Naive B cell (primary cell): ENCODE results near the gene MED12L. TPM values are rescaled to one million over a fixed set of nuclear protein-coding genes. Genes with fewer than 3 reads are reported as not detected.
A peak's percentile ranks its signal among the peaks of the same experiment; 100 is the strongest.

ENCODE experiments used
- ATAC-seq, 2 donors: fragments of 150-1000 bp; cut with Tn5 transposase; 2 replicates each; pipeline ENCODE4 v1.10.0; 2021; ENCODE audit warnings: low read depth in 2 of 2, mild to moderate bottlenecking in 2 of 2, moderate library complexity in 2 of 2
- DNase-seq: peaks from one replicate; pipeline ENCODE4 v3.0.0; 2022
- H3K27ac Mint-ChIP-seq, 6 donors: one replicate each; pipeline ENCODE4 v1.8.0; 2020 to 2022; ENCODE audit warnings: mild to moderate bottlenecking in 6 of 6, mixed read lengths in 6 of 6, moderate library complexity in 5 of 6, inconsistent platforms in 2 of 6
- H3K27me3 Mint-ChIP-seq, 3 donors: one replicate each; pipeline ENCODE4 v1.8.0; 2021 to 2022; ENCODE audit warnings: mixed read lengths in 3 of 3, mild to moderate bottlenecking in 1 of 3
- H3K36me3 Mint-ChIP-seq, 2 donors: one replicate each; pipeline ENCODE4 v1.8.0; 2020 to 2022; ENCODE audit warnings: mixed read lengths in 2 of 2, inconsistent platforms in 1 of 2, mild to moderate bottlenecking in 1 of 2
- H3K4me1 Mint-ChIP-seq, 3 donors: one replicate each; pipeline ENCODE4 v1.8.0; 2020 to 2022; ENCODE audit warnings: mixed read lengths in 3 of 3, inconsistent platforms in 1 of 3, mild to moderate bottlenecking in 1 of 3, moderate library complexity in 1 of 3
- H3K4me3 Mint-ChIP-seq, 8 donors: one replicate each; pipeline ENCODE4 v1.8.0; 2020 to 2022; ENCODE audit warnings: mild to moderate bottlenecking in 8 of 8, mixed read lengths in 8 of 8, moderate library complexity in 8 of 8, inconsistent platforms in 2 of 8
- H3K9me3 Mint-ChIP-seq, 7 donors: one replicate each; pipeline ENCODE4 v1.8.0; 2020 to 2022; ENCODE audit warnings: mixed read lengths in 7 of 7, mild to moderate bottlenecking in 5 of 7, inconsistent platforms in 2 of 7, moderate library complexity in 1 of 7
- polyA plus RNA-seq, 6 donors: library from polyadenylated mRNA; unstranded; fragments of 300-500 nt; fragmentation: Illumina TruSeq; gene quantifications; one replicate each; pipeline ENCODE4 v1.2.3, GENCODE V29; 2021; ENCODE audit warnings: low read depth in 6 of 6

MED12L gene
- polyA plus RNA-seq, 6 donors from 2014 or later, result 0.22 to 0.23 TPM; not detected in 4

DNA sequence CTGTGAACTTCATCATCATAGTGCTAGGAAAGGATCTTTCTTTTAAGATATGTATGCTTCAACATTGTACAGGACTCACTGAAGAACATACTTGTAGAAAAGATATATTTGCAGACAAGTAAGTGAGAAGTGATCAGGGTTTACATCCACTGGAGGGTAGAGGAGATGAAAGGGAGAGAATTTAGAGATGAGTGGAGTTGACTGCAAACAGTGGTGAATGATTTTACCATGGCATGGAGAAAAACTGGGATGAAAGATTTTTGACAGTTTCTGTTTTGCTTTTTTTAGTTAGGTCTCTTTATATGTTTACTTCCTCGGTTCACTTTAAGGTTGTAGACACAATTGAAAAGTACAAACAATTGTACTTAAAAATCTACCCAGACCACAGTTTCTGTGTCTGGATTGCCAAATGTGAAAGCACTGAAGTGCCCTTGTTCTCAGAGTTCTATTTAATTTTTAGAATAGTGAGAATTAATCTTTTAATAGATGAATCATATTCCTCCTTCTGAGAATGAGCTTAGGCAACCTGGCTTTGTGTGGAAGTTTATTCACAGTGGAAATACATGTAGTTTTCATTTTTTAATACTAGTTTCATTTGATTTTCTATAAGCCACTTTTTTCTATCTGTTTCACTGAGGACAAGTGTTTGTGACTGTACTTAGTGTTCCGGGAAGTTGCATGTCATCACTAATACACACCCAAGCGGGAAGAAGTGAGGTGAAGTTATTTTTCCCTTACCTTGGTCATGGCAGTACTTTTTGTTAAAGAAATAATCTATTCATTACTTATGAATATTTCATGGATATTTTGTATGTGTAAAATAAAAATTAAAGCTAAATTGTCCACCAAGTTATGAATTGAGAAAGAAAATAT is 119.3 kb downstream of the MED12L start:
- Mint-ChIP-seq H3K9me3 (no peaks in the 10 kb centered on the region), H3K27ac (no peak overlapping the region), H3K36me3 (peaks cover 0 to under 1% of the 10 kb centered on the region in 2 donors), H3K4me1 (peaks cover 0 to 5% (median 0%) of the 10 kb centered on the region in 3 donors), H3K4me3 (no peak overlapping the region), H3K27me3 (no peaks in the 10 kb centered on the region)
- ATAC-seq (no peak), DNase-seq (no peak)

DNA sequence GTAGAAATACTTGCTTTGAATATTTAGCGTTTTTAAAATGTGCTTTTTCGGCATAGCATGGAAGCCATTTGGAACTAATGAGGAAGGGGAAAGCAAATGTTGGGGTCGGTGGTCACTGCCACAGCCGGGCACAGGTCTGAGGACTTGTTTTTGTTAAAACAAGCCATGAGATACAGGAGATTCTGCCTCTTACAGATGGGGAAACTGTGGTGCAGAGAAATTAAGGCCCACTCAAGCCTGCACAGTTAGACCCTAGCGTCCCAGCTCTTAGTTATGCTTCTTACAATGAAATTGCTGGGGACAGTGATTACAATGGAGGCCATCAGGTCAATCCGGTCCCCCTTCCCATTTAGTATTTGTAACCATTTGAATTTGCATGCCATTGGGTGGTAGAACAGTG is 120.0 kb downstream of the MED12L start:
- Mint-ChIP-seq H3K9me3 (no peaks in the 10 kb centered on the region), H3K4me3 (no peak overlapping the region), H3K27me3 (no peaks in the 10 kb centered on the region), H3K27ac (no peak overlapping the region), H3K36me3 (no peaks in the 10 kb centered on the region), H3K4me1 (peaks cover 0 to 11% (median 4%) of the 10 kb centered on the region in 3 donors)
- ATAC-seq (no peak), DNase-seq (no peak)

DNA sequence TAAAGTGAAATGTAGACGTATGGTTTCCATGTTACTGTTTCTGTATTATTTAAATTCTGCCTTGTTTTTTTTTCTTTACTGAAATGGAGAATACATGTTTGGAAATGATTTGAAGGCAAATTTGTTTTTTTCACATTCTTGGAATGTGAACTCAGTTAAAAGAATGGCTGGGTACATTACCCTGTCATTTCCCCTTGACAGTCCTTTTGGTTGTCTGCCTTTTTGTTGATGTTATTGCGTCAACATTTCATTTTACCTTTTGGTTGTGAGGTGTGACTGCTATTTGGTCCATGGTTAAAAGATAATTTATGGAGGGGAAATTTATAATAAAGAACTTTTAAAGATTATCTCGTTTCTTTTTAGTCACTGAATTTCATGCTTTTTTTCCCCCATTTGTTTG is 120.7 kb downstream of the MED12L start:
- Mint-ChIP-seq H3K9me3 (no peaks in the 10 kb centered on the region), H3K4me3 (no peak overlapping the region), H3K36me3 (no peaks in the 10 kb centered on the region), H3K4me1 (peaks cover 0 to 18% (median 11%) of the 10 kb centered on the region in 3 donors), H3K27me3 (no peaks in the 10 kb centered on the region), H3K27ac (no peak overlapping the region)
- ATAC-seq, result no peak
- DNase-seq, result no peak

DNA sequence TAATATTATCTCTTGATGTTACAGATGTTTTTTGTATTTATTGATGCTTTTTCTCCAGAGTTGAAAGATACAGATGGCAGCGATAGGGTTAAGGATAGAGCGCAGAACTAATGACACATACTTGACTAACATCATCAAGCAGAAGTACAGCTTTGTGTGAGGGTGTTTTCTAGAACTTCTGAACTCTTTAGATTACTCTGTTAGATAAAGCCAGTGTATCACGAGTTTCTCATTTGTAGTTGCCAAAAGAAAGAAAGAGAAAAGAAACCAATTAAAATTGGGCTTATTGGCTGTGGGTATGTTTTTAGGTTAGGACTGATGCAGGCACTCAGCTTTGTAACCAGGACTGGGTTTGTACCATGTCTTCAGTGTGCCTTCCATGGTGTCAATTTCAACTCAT is 124.2 kb downstream of the MED12L start:
- ATAC-seq, result no peak
- H3K4me3 Mint-ChIP-seq, result no peak overlapping the region
- no peaks in the 10 kb centered on the region for H3K36me3 Mint-ChIP-seq
- peak overlapping the region in 2 of 6 donors; percentile 40 to 65 for H3K27ac Mint-ChIP-seq
- no peak for DNase-seq
- H3K27me3 Mint-ChIP-seq, result no peaks in the 10 kb centered on the region
- peaks cover 0 to 16% (median 12%) of the 10 kb centered on the region in 3 donors for H3K4me1 Mint-ChIP-seq
- no peaks in the 10 kb centered on the region for H3K9me3 Mint-ChIP-seq

DNA sequence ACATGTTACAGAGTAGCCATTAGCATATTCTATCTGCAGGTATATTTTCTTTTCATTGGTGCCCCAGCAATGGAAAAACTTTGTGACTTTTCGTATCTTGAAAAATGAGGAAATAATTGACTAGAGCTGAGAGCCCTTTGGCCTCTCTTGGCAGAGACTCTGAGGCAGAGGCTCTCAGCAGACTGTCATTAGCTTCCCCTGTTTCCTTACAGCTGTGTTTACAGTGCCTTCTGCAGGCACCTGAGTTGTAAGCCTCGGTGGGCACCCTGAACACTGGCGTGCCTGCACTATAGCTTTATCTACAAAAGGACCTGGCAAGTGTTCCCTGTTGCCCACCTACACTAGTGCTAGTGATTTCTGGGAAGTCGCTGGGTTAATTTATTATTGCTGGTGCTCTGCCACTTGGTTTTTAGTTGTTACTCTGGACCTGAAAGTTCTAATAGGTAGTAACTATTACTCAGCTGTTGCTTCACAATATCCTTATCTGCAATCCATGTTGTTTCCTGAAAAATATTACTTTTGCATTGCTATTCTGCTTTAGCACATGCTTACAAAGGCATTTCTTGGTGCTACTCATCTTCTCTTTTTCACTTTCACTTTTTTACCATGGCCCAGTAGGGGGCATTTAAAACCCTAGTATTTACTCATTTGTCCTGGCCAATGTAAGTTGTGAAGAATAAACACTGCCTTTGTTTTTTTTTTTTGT is 125.4 kb downstream of the MED12L start:
- ATAC-seq, result peak; percentile 42 to 64
- H3K9me3 Mint-ChIP-seq, result no peaks in the 10 kb centered on the region
- no peaks in the 10 kb centered on the region for H3K27me3 Mint-ChIP-seq
- peaks cover 0 to 15% (median 12%) of the 10 kb centered on the region in 3 donors for H3K4me1 Mint-ChIP-seq
- peak overlapping the region in 2 of 6 donors; percentile 39 to 70 for H3K27ac Mint-ChIP-seq
- no peaks in the 10 kb centered on the region for H3K36me3 Mint-ChIP-seq
- peak overlapping the region in 6 of 8 donors; percentile 10 to 51 (median 42) for H3K4me3 Mint-ChIP-seq
- no peak for DNase-seq

DNA sequence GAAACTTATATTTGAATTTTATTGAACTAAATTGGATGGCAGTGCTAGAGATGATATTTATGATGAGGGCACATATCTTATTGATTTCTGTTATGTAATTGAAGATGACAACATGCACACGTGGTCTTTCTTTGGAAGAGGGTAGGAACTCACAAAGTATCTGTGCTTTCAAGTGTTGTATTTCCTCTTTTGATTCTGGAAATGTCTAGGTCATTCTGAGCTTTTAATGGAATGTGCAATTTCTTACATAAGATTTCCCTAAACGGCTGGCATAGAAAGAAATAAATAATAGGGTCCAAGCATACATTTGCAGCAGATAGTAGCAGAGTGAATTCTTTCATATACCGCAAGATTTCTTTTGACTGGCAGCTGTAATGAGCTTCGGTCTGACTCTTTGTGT is 127.7 kb downstream of the MED12L start:
- H3K27me3 Mint-ChIP-seq, result no peaks in the 10 kb centered on the region
- no peak for DNase-seq
- peaks cover 0 to 15% (median 12%) of the 10 kb centered on the region in 3 donors for H3K4me1 Mint-ChIP-seq
- no peaks in the 10 kb centered on the region for H3K9me3 Mint-ChIP-seq
- no peak overlapping the region for H3K27ac Mint-ChIP-seq
- peaks cover 0 to 5% of the 10 kb centered on the region in 2 donors for H3K36me3 Mint-ChIP-seq
- H3K4me3 Mint-ChIP-seq, result no peak overlapping the region
- no peak for ATAC-seq

DNA sequence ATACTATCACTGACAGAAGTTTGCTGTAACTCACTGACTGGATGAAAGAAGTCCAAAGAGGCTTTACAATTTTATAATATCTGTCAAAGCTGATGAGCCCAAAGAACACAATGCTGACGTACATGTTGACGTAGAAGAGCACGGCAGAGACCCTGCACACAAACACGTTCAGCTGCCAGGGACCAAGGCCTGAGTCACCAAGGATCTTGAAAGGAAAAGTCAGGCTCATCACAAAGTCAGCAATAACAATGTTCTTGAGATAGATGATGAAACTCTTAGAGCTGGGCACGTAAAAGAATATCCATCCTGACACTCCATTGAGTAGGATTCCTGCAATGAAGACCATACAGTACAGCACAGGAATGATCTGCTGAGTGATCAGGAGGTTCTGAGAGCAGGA is 128.4 kb downstream of the MED12L start:
- Mint-ChIP-seq H3K27me3 (no peaks in the 10 kb centered on the region), H3K27ac (peak overlapping the region in 5 of 6 donors; percentile 11 to 61 (median 21)), H3K4me3 (no peak overlapping the region), H3K36me3 (peaks cover 0 to 5% of the 10 kb centered on the region in 2 donors), H3K4me1 (peaks cover 0 to 15% (median 12%) of the 10 kb centered on the region in 3 donors), H3K9me3 (no peaks in the 10 kb centered on the region)
- DNase-seq (no peak), ATAC-seq (no peak)

DNA sequence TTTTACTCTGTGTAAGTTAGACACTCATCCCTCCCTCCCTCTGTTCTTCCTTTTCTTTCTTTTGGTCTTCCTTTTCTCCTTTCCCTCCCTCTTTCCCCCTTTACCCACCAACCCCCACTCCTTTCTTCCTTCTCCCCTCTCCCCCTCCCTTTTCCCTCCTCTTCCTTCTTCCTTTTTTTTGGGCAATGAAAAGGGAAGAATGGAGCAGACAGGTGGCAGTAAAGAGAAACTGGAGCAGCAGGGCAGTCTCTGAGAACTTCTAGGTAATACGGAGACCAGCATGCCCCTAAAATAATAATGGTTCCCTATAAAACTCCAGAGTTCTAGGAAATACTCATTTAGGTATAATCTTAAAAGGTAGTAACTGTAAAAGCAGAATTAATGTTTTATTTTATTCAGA is 129.0 kb downstream of the MED12L start:
- Mint-ChIP-seq H3K36me3 (peaks cover 0 to 5% of the 10 kb centered on the region in 2 donors), H3K27ac (peak overlapping the region in 2 of 6 donors; percentile 41 to 76), H3K9me3 (no peaks in the 10 kb centered on the region), H3K27me3 (no peaks in the 10 kb centered on the region), H3K4me3 (no peak overlapping the region), H3K4me1 (peaks cover 0 to 15% (median 12%) of the 10 kb centered on the region in 3 donors)
- no peak for DNase-seq
- no peak for ATAC-seq

DNA sequence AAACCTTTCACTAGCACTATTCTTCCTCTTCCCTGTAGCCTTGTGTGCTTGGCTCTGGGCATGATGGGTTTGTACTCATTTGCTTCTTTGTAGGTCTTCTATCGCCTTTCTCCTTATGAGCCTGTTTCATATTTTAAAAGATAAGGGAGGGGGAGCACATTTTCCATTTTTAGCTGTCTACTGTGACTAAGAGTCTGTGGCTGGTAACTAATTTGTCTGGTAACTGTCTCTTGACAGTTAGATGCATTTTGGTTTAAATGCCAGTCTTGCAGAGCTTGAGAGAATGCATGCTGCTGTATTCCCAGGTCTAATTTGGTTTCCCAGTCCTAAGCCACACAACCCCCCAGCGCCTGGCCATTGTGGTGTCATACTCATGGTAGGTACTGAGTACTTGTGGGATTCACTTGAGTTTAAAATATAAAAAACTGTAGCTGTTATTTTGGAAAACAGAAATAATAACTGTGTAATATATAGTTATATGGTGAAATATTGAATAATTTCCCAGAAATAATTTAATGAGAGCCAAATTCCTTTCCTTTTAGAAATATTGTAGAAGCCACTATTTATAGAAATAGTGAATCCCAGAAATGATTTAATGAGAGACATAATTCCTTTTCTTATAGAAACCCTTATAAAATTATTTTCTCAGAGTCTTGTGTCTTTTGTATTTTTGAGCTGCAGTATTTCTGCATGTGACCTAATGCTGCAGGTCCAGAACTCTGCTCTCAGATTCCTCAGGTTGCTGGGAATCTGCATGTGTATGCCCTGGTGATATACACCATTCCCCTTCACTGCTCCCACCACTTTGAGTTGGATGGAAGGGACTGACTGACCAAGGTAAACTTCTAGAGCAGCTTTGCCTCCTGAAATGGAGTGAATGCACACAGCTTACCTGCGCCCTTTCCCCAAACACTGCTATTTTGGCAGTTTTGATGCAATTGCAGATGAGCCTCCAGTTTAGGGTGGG is 131.5 kb downstream of the MED12L start:
- ATAC-seq, result no peak
- peaks cover 3 to 11% (median 7%) of the 10 kb centered on the region in 3 donors for H3K4me1 Mint-ChIP-seq
- peaks cover 12 to 16% of the 10 kb centered on the region in 2 donors for H3K36me3 Mint-ChIP-seq
- H3K27me3 Mint-ChIP-seq, result no peaks in the 10 kb centered on the region
- DNase-seq, result no peak
- H3K4me3 Mint-ChIP-seq, result no peak overlapping the region
- peaks cover 0 to 5% (median 4%) of the 10 kb centered on the region in 7 donors for H3K9me3 Mint-ChIP-seq
- H3K27ac Mint-ChIP-seq, result peak overlapping the region in 3 of 6 donors; percentile 40 to 90 (median 59)

DNA sequence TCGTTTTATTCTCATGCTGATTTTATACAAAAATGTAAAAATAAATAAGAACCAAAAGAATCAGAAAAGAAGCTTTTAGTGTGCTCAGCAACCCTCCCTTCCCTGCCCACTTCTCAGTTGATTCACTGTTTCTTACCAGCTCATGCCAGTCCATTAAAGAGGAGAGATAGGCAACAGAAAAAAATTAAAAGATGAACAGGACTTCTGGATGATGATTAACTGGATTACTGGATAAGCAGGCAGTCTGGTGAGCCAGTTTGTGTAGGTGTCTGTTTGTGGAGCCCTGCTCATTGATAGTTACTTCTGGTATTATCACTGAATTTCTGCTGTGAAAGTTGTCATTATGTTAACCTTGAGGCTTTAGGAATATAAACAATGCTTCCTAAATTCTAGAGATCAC is 132.7 kb downstream of the MED12L start:
- peaks cover 3 to 17% (median 7%) of the 10 kb centered on the region in 3 donors for H3K4me1 Mint-ChIP-seq
- peaks cover 23 to 26% of the 10 kb centered on the region in 2 donors for H3K36me3 Mint-ChIP-seq
- peaks cover 0 to 8% (median 5%) of the 10 kb centered on the region in 7 donors for H3K9me3 Mint-ChIP-seq
- H3K27ac Mint-ChIP-seq, result no peak overlapping the region
- ATAC-seq, result no peak
- no peaks in the 10 kb centered on the region for H3K27me3 Mint-ChIP-seq
- H3K4me3 Mint-ChIP-seq, result no peak overlapping the region
- no peak for DNase-seq

DNA sequence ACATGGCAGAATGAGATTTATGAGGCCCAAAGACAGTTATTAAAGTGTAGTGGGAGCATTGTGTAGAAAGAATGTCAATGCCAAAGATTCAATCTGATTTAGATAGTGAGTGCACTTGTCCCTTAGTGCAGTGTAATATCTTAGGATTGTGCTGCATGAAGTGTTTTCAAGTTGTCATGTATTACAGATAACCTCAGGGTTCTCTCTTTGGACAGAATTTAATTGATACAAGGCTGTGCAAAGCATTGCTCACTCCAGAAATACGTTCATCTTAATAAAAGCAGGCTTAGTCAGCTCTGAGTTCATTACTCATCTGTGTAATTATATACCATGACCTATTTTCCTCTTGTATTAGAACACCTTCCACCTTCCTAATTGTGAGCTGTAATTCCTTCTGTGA is 133.6 kb downstream of the MED12L start:
- H3K4me3 Mint-ChIP-seq, result no peak overlapping the region
- peaks cover 23 to 26% of the 10 kb centered on the region in 2 donors for H3K36me3 Mint-ChIP-seq
- H3K9me3 Mint-ChIP-seq, result peaks cover 0 to 8% (median 5%) of the 10 kb centered on the region in 7 donors
- peaks cover 3 to 17% (median 7%) of the 10 kb centered on the region in 3 donors for H3K4me1 Mint-ChIP-seq
- ATAC-seq (no peak), DNase-seq (no peak)
- H3K27me3 Mint-ChIP-seq, result no peaks in the 10 kb centered on the region
- H3K27ac Mint-ChIP-seq, result peak overlapping the region in 1 of 6 donors; percentile 49

DNA sequence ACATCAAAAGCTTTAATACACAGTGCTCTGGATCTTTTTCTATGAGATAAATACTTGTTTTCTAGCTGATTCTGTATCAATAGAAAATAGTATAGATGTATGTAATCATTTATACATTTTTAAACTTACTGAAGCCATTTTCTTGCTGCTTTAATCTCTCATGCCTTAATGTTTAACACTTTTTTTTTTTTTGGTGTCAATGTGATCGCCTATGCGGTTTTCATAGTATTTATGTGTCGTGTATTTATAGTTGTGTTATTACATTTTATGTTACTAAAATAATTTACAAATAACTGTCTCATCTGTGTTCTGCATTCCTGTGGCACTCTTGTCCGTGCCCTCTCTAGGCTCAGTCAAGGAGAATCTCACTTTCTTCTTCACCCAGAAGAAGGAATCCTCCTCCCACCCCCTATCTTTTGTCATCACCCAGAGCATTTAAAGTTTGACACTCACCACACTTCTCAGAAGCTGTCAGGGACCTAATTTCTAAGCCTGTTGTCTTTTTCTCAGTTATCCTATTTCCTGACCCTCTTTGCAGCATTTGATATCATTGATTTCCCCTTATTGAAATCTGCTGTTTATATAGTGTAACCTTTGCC is 138.9 kb downstream of the MED12L start:
- Mint-ChIP-seq H3K36me3 (peaks cover 18 to 26% of the 10 kb centered on the region in 2 donors), H3K9me3 (peaks cover 0 to 8% (median 5%) of the 10 kb centered on the region in 7 donors), H3K4me3 (no peak overlapping the region), H3K27ac (peak overlapping the region in 4 of 6 donors; percentile 7 to 55 (median 38)), H3K4me1 (peaks cover 23 to 36% (median 25%) of the 10 kb centered on the region in 3 donors), H3K27me3 (no peaks in the 10 kb centered on the region)
- DNase-seq, result no peak
- ATAC-seq, result no peak
